22Rv1 (cell line): ENCODE measurements around the gene KCNQ5.

ENCODE experiments used
- H3K27ac ChIP-seq: fragments of 450-650 bp; 2 replicates; pipeline ENCODE4 v1.5.1; 2017
- CTCF ChIP-seq: fragments of 450-650 bp; IDR thresholded peaks from 2 replicates; pipeline ENCODE4 v1.5.1; 2017; ENCODE audit warnings: mild to moderate bottlenecking
- ZFX ChIP-seq: fragments of 450-650 bp; IDR thresholded peaks from 2 replicates; pipeline ENCODE4 v1.6.1; 2017; ENCODE audit warnings: antibody characterized with exemption, borderline replicate concordance

The KCNQ5 gene

GRCh38 chr6:73003302-73003701 is 381.4 kb downstream of the KCNQ5 start:
- no peak for TF ChIP-seq ZFX
- no peak for TF ChIP-seq CTCF

GRCh38 chr6:73004231-73004630 is 382.4 kb downstream of the KCNQ5 start:
- TF ChIP-seq ZFX (no peak), CTCF (no peak)

More at GRCh38 chr6:73003302-73003701, 381.4 kb downstream of the KCNQ5 start:
- H3K27ac ChIP-seq = no peak overlapping the region

GRCh38 chr6:73004861-73005260 is 383.0 kb downstream of the KCNQ5 start:
- H3K27ac ChIP-seq = no peak overlapping the region
- no peak for TF ChIP-seq ZFX
- no peak for TF ChIP-seq CTCF

More at GRCh38 chr6:73004231-73004630, 382.4 kb downstream of the KCNQ5 start:
- H3K27ac ChIP-seq = no peak overlapping the region

GRCh38 chr6:73006146-73006545 is 384.3 kb downstream of the KCNQ5 start:
- no peak for TF ChIP-seq ZFX
- TF ChIP-seq CTCF = no peak

GRCh38 chr6:73011945-73012344 is 390.1 kb downstream of the KCNQ5 start:
- no peak overlapping the region for H3K27ac ChIP-seq
- TF ChIP-seq CTCF (no peak), ZFX (no peak)

More at GRCh38 chr6:73006146-73006545, 384.3 kb downstream of the KCNQ5 start:
- H3K27ac ChIP-seq = no peak overlapping the region

GRCh38 chr6:73017476-73017875 is 395.6 kb downstream of the KCNQ5 start:
- TF ChIP-seq CTCF (no peak), ZFX (no peak)
- H3K27ac ChIP-seq = no peak overlapping the region

GRCh38 chr6:73024598-73024997 is 402.7 kb downstream of the KCNQ5 start:
- no peak overlapping the region for H3K27ac ChIP-seq
- TF ChIP-seq ZFX = no peak
- TF ChIP-seq CTCF = no peak
